GM06990 (cell line): ENCODE measurements around the gene FGFR4.

Source experiments
- DNase-seq: peaks from one replicate; pipeline ENCODE4 v3.0.0-alpha.2; 2011; ENCODE audit not compliant: insufficient read length; ENCODE audit errors: extremely low read depth
- H3K27me3 ChIP-seq: replicated peaks from 2 replicates; pipeline ENCODE4 v1.6.0; 2011; ENCODE audit warnings: low read length; ENCODE audit not compliant: control insufficient read depth, insufficient read depth
- H3K36me3 ChIP-seq: 2 replicates; pipeline ENCODE4 v1.5.1; 2011; ENCODE audit warnings: low read length; ENCODE audit not compliant: control insufficient read depth, insufficient read depth
- H3K4me3 ChIP-seq: replicated peaks from 2 replicates; pipeline ENCODE4 v1.5.1; 2011; ENCODE audit warnings: low read depth, mild to moderate bottlenecking, control low read depth, low read length
- CTCF ChIP-seq: IDR thresholded peaks from 2 replicates; pipeline ENCODE4 v1.5.1; 2011; ENCODE audit warnings: low read length, control low read depth, mild to moderate bottlenecking, inconsistent platforms; ENCODE audit not compliant: insufficient read depth, poor library complexity, severe bottlenecking

FGFR4 gene

GRCh38 chr5:177109810-177110209 lies 23.1 kb downstream of the FGFR4 start:
- Histone ChIP-seq H3K36me3 (no peaks in the 10 kb centered on the region), H3K4me3 (no peak overlapping the region), H3K27me3 (no peaks in the 10 kb centered on the region)
- TF ChIP-seq CTCF: no peak
- DNase-seq: no peak

GRCh38 chr5:177111720-177112394 lies 25.1 kb downstream of the FGFR4 start:
- H3K4me3 ChIP-seq: no peak overlapping the region
- DNase-seq: peak; percentile 53
- TF ChIP-seq CTCF: peak; percentile 96
- H3K36me3 ChIP-seq: no peaks in the 10 kb centered on the region
- H3K27me3 ChIP-seq: no peaks in the 10 kb centered on the region

- TF ChIP-seq CTCF: no peak
- no peak for DNase-seq
- Histone ChIP-seq H3K4me3 (no peak overlapping the region), H3K27me3 (no peaks in the 10 kb centered on the region), H3K36me3 (no peaks in the 10 kb centered on the region)
Observed at GRCh38 chr5:177112589-177113220, 26.0 kb downstream of the FGFR4 start.

- peak; percentile 98 for TF ChIP-seq CTCF
- peak; percentile 44 for DNase-seq
- Histone ChIP-seq H3K4me3 (no peak overlapping the region), H3K27me3 (no peaks in the 10 kb centered on the region), H3K36me3 (no peaks in the 10 kb centered on the region)
Observed at GRCh38 chr5:177113566-177114424, 27.1 kb downstream of the FGFR4 start.

GRCh38 chr5:177116631-177117373 lies 30.1 kb downstream of the FGFR4 start:
- Histone ChIP-seq H3K36me3 (no peaks in the 10 kb centered on the region), H3K4me3 (no peak overlapping the region), H3K27me3 (no peaks in the 10 kb centered on the region)
- TF ChIP-seq CTCF: no peak
- DNase-seq: no peak
